NCI-H748 (cell line): ENCODE results near the gene TPCN2.

Experiments used
- DNase-seq: peaks from one replicate; lab custom pipeline; 2025; ENCODE audit not compliant: unreplicated experiment; lab: John Stamatoyannopoulos, UW

TPCN2 gene

DNA sequence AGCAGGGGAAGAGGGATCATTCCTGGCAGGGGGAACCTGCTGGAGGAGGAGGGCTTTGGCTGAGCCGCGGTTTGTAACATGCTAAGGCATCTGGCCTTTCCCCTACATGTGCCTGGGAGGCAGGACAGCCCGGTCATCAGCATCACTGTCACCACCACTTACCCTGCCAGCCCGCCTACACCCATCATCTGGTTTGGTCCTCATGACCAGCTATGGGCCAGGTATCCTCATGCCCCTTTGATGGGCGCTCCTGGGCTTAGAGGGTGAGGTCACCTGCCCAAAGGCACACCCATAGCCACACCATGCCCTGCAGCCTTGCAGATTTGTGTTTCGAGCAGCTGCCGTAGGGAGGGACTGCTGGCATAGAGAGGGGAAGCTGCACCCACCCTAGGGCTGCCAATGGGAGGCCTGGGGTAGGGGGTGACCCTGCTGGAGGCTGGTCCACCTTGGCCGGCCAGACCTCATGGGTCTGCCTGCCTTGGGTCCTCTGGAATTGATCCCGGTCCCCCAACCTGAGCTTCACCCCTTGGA, 38.3 kb upstream of the TPCN2 start:
- DNase-seq = no peak

DNA sequence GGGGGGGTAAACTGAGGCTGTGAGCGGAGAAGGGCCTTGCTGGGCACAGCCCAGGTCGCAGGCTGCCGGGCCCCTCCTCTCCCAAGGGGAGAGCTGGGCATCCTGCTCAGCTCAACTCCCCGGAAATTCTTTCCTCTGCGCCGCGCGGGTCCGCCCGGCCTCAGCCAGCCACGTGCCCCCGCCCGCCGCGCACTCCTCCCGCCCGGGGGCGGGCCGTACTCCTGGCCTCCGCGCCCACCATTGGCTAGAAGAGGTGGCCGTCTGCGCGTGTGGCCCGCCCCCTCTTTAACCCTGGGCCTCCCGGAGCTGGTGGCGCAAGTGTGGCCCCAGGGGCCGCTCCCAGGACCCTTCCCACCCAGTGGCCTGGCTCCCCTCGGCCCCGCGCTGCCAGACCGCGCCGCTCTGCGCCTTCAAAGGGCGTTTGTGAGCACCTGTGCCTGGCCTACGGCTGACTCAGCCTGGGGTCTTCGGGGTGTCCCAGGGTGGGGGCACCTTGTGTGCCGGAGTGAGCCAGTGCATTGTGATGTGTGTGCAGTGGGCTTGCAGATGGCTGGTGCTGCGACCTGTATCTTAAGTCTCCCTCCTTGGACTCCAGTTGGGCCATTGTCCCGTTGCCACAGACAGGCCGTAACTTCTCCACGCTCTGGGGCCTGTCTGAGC, 37.6 kb upstream of the TPCN2 start:
- no peak for DNase-seq

DNA sequence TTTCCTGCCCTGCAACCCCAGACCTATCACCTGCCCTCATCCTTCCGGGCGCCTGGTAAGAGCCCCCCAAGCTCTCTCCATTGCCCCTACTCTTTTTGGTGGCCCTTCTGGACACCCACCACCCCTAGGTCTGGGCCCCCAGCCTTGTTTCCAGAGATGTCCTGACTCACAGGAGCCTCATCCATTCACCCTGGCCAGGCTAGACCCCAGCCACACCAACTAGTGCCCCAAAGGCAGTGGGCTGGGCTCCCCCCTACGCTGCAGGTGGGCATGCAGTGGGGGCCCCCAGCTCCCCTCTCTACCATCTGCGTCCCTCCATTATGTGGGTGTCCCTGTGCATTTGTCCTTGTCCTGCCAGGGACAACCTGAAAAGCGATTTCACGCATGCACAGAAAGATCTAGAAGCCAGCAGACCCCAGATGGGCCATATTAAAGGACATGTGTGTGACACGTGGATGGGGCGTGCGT, 37.1 kb upstream of the TPCN2 start:
- no peak for DNase-seq

DNA sequence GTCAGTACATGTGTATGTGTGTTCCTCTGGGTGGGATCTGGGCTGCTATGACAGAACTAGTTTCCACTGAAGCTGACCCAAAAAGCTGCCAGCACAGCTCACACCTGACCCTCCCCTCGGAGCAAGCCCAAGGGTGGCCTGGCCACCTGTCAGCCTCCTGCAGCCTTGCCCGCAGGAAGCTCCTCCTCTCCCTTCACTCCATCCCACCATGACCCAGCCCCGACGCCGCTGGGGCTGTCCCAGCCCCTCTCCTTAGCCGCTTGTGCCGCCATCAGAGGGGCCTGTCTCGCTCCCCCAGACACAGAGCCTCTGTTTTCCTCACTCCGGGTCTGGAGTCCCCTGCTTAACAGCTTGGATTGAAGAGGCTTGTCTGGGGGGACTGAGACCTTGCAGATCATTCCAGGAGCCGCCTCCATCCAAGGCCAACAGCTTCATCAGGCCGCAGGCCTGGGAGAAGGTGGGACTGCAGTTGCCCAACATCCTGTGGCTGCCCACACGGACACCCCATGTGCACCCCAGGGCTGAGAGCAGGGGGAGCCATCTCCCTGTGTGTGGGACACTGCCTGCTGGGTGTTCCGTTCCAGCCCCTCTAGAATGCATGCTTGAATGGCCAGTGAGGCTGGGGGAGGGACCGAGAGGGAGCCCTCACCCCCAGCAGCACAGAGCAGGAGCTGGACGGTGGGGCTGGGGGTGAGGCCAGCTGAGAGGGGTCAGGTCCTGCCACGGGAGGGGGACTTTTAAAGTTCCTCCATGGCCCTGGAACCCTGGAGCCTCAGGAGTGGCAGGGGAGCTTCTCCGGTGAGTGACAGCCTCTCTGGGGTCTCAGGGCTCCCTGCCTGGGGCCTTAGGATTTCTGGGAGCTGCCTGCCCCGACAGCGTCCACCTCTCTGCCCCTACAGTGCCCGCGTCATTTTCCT, 36.4 kb upstream of the TPCN2 start:
- no peak for DNase-seq

DNA sequence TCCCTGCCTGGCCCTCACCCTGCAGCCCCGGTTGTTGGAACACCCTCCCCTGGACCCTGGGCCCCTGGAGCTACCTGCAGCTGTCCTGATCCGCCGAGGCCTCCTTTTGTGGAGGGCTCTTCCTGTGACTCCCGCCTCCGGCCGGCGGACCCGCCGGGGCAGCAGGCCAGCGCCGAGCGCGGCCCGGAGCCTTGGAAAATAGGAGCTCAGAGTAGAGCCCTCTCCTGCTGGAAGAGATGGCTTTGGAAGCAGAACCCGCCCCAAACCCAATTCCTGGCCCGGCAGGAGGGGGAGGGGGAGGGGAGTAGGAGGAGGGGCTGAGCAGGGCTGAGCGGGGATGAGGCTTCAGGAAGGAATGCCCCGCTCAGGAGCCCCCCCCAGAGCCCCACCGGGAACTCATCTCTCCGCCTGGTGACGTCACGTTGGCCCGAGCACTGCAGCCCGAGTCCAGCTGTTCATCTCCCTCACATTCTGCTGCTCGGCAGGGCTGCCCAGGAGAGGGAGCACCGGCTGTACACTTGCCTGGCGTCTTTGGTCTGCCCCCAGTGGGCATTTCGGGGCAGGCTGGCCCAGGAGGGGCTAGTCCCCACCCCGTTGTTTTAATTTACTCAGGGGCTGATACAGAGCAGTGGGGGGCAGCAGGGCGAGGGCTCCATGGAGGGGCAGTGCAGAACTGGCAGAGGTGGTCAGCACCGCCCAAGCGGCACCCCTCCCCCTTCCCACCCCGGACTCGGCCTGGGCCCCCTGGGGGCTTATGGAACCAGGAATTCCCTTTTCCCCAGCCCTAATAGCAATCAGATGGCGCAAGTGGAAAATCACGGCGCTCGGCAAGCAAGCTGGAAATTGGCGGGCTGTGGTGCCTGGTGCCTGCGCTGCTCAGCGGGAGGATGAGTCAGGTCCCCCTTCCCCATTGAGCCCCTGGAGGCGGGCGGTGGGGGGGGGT, 35.5 kb upstream of the TPCN2 start, which contains the start of gene MRGPRF:
MRGPRF (minus strand) TSS at position 238 of the 943 bp plus-strand sequence. CDS start 3,345 bp downstream, outside the sequence.
- DNase-seq = peak; percentile 10

DNA sequence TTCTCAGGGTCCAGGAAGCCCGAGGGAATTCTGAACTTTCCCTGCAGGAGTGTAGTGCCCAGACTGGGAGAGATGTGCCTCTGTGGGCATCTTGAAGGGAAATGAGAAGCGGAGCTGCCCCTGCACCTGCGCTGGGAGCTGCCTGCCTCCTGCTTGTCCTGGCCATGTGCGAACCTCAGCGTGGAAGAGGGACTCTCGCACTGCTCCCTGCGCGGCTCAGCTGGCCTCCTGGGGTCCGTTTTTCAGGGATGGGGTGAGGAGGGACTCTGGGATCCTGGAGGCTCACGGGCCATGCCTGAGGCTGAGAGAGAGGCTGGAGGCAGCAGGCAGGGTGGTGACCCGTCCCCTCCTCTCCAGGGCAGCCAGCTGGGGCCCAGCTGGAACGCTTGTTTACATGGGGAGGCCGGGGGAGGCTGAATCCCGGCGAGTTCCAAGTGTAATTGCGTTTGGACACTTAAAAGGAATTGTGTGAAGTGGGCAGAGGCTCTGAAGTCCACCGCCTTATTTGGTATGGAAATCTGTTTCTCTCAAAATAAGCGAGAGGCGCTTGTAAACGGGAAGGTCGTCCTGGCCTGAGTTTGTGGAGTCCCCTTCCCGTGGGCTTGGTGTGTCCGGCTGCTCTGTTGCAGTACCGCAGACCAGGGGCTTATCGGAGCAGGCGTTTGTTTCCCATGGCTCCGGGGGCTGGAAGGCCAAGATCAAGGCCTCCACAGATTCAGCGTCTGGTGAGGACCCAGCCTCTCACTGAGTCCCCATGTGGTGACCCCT, 34.5 kb upstream of the TPCN2 start:
- DNase-seq = no peak

DNA sequence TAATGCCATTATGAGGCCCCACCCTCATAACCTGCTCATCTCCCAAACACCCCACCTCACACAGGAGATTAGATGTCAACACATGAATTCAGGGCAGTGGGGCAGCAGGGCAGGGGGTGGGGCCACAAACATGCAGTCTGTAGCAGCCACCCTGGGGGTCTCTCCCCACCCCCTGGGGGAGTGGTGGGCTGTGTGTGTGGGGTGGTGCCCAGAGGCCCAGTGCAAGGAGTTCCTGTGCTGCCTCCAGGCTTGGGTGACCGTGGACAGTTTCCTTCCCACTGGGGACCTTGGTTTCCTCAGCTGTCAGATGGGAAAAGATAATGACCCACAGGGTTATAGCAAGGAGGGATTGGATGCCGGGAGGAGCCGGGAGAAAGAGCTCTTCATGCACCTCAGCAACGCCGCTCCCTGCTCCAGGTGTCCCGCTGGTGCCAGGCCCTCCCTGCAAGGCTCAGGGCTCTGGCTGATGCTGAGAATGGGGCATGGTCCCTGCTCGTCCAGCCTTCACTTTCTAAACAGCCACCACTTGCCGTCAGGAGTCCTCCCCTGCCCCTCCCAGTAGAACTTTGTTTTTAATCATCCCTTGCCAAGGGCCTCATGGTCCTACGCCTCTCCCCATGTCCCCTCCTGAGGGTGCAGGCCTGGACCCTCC, 33.7 kb upstream of the TPCN2 start:
- DNase-seq = no peak

DNA sequence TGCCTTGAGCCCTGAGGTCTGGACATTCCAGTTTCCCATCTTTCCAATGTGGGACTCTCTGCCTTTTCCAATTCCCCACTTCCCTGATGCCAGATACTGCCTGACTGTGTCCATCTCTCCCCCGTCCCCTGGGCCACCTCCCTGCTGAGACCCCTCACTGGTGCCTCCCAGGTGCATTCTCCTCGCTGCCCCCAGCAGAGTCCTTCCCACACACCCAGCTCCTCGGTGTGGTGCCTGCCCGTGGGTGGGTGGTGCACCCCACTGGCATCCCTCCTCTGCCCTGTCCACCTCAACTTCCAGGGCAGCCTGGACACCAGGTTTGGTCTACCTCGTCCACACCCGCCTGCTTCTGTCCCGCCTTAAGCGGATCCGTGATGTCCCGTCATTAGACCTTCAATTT, 30.8 kb upstream of the TPCN2 start:
- DNase-seq = no peak

DNA sequence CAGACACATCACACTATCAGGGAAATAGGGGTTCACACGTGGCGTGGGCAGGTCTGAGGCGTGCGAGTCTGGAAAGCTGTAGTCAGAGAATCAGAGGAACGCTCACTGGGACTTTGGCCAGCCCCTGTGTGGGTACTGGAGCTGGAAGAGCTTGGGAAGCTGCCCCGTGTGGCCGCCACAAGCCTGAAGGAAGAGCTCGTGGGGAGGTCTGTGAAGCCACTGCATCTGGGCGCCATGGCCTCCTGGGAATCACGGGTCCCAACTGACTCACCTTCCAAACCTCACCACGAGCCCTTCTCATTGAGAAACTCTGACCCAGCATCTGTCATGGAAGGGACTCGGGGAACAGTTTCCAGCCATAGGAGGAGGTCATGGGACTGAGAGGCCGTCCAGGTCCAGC, 29.8 kb upstream of the TPCN2 start:
- no peak for DNase-seq

DNA sequence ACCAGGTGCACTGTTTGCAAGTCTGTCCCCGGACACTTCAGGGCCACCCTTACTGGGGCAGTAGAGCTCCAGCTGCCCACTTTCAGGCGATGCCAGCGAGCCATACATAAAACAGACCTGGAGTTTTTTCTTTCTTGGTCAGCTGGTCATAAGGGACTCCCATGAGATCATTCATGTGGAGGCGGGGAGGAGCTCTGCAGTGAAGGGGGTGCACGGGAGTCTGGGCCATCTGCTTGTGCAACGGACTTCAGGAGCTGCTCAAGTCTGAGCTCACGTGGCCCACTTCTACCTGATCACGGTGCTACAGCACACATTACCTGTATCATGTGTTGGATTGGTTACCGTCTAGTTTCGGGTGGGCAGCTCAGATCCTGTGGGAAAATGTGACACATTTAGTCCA, 26.5 kb upstream of the TPCN2 start:
- no peak for DNase-seq

DNA sequence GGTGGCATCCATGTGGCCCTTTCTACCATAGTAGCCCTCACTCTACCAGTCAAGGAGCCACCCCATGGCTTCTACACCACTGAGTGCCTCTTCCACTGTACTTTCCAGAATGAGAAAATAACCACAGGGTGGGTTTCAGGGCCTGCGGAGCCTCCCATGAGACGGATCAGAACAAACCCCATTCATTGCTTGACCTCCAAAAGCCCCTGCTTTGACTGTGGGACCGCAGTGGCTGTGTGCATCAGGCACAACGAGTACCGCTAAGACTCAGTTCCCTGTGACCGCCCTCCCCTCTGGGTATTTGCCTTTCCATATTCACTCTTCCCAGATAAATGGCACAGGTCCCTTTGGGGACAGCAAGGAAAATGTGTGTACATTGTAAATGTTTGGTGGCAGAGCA, 24.2 kb upstream of the TPCN2 start:
- DNase-seq = no peak

DNA sequence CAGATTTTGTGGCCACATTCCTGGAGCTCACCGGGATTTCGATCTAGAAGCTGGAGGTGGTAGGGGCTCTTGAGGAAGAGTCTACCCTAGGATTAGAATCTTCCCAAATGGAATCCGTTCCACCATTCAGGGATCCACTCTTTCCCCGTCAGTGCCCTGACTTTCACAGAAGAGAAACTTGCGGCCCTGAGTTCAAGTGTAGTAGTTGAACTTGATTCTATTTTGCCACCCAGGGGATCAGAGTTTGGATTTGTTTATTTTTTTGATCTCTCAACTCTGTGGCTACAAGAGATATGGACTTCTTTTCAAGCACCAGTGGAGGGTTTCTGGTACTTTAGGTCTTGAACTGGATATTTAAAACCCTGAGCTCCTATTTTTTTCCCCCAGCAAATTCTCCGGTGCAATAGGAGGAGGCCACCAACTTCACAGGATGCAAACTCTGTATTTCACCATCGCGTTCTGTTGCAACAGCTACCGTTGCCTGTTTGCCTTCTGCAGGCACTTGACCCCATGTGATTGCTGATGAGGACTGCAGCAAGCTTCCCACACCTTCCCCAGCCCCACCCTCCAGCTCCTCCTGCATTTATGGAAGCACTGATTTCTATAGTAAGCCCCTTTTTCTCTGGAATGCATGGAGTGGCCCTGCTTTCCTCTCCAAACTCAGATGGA, 20.9 kb upstream of the TPCN2 start:
- DNase-seq = no peak

DNA sequence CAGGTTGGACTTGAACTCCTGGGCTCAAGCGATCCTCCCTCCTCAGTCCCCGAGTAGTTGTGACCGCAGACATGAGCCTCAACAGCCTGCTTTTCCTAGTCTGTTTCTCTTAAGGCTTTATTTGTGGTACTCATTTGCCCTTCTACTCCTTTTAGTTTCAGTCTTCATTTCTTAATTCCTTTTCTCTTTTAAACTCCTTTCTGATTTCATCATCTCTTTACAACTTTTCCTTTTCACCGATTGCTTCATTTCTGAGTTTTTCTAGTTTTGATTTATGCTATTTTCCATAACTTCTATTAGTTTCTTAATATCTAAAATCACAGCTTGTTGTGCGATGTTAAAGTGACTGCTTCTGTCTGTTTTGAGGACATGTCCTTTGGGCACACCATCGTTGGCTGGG, 18.4 kb upstream of the TPCN2 start:
- DNase-seq = no peak

DNA sequence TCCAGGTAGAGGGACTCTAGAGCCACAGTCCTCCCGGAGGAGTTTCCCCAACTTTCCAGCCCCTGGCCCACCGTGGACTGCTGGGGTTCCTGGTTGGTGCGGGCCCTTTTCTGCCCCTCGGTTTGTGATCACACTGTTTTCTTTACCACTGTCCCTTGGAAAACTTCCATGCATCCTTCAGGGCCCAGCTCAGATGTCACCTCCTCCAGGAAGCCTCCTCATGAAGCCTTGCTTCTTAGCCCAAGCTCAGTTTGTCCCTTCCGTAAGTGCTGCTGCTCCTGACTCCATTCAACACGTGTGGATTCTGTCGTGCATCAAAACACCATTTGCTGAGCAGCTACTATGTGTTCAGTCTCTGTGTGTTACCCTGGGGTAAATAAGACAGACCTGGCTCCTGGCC, 15.9 kb upstream of the TPCN2 start:
- DNase-seq = no peak

DNA sequence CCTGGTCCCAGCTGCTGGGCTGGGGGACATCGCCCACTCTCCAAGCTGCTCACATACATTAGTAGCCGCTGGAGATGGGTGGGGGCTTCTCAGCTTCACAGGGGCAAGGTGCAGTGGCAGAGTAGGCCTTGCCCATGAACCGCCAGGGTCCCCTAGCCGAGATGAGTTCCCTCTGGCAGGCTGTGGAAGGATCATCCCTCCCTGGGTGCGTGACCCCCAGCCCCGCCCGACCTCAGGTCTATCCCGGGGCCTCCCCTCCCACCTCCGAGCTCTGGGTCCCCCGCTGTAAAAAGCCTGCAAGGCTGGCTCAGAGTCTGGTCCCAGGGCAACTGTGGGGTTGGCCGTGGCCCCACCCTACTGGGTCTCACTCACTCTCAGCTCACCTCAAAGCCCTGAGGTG, 15.3 kb upstream of the TPCN2 start:
- DNase-seq = no peak

DNA sequence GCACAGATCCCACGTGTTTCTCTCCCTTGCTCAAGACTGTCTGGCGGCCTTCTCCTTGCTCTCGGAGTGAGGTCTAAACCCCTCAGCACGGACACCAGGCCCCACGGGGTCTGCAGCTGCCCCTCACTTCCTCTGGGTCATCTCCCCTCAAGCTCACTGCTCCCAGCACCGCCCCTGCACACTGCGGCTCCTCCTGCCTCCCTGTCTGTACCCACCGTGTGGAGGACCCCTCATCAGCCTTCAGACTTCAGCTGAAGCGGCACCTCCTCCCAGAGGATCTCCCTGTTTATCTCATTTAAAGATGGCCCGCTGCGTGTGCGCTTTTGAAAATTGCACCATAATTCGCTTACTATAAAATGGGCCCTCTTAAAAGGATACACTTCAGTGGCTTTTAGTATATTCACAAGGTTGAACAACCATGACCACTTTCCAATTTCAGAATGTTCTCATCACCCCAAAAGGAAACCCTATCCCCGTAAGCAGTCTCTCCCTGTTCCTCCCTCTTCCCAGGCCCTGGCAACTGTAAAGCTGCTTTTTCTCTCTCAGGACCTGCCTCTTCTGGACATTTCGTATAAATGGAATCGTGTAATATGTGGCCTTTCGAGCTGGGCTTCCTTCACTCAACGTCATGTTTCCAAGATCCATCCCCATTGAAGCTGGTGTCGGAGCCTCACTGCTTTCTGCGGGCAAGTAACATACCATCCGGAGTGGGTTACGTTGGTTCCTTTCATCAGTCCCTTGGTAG, 14.4 kb upstream of the TPCN2 start:
- no peak for DNase-seq

DNA sequence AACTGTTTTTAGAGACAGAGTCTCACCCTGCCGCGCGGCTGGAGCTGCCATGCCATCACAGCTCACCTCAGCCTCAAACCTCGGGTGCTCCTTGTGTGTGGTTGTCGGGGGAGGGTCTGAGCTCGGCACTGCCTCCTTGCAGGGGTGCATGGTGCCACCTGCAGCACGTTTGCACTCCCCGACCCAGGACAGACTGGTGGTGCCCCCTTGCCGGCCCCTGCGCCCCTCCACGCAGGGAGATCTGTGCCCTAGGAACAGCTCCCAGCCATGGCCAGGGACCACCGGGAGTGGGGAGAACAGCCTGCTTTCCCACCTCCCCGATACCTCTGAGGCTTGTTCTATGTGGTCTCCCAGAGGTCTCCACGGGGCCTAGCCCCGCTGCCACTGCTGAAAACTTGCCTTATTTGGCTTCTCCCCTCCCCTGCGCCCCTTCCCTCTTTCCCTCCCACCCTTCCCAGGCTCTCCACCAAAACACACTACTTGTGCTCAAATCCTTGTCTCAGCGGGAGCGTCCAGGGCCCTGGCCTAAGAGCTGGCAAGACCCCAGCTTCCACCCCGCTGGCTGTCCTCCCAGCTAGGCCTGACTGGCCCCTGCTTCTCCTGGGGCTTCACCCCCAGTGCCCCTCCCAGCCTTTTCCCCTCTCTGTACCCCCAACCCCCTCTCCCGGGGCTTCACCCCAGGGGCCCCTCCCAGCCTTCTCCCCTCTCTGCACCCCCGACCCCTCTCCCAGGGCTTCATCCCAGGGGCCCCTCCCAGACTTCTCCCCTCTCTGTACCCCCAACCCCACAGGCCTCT, 13.4 kb upstream of the TPCN2 start:
- no peak for DNase-seq

DNA sequence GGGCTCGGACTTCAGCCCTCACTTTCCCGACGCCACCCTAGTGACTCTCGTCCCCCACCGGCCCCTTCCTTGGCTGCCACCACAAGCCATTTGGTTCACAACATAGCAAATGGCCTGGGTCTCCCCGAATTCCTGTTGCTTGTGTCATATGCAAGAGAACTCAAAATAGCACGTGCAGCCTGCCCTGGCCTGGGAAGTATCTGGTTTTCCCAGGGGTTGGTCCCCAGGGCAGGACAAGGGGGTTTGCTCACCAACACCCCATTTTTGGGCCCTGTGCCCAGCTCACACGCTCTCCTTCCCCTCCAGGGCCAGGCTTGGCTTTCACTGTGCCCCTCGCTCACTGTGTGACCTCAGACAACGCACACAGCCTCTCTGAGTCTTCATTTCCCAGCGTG, 12.8 kb upstream of the TPCN2 start:
- DNase-seq = no peak
